ENCODE results near the gene GMPR.

Gene GMPR

GRCh38 chr6:16334671-16335070 is 96.3 kb downstream of the GMPR start:
- DNase-seq, result no peak

GRCh38 chr6:16335176-16335575 is 96.8 kb downstream of the GMPR start:
- DNase-seq, result no peak

GRCh38 chr6:16336056-16336818 is 97.8 kb downstream of the GMPR start:
- no peak for DNase-seq

- no peak for DNase-seq
These were observed 98.5 kb downstream of the GMPR start for GRCh38 chr6:16336911-16337294.

GRCh38 chr6:16337295-16337975 is 99.0 kb downstream of the GMPR start:
- DNase-seq, result no peak

- no peak for DNase-seq
These were observed 100.3 kb downstream of the GMPR start for GRCh38 chr6:16338577-16339264.

- no peak for DNase-seq
These were observed 100.8 kb downstream of the GMPR start for GRCh38 chr6:16339265-16339587.

GRCh38 chr6:16343593-16343992 is 105.2 kb downstream of the GMPR start:
- DNase-seq, result no peak

- no peak for DNase-seq
These were observed 106.4 kb downstream of the GMPR start for GRCh38 chr6:16344756-16345155.

Measured in CD4-positive, alpha-beta T cell treated with Interleukin-17A for 1 hour (primary cell).